Vagina (tissue), 2 donors: ENCODE results near the gene MBD4. TPM values are rescaled to one million over a fixed set of nuclear protein-coding genes. Genes with fewer than 3 reads are reported as not detected.

Experiments used
- DNase-seq, 2 donors: peaks; one replicate each; pipeline ENCODE4 v3.0.0-alpha.2; 2017; ENCODE audit errors: extremely low spot score in 2 of 2
- H3K27ac ChIP-seq: fragments of 200-600 bp; sonication (generic); one replicate; pipeline ENCODE4 v1.5.1; 2019
- H3K27me3 ChIP-seq: fragments of 200-600 bp; sonication (generic); one replicate; pipeline ENCODE4 v1.5.1; 2019
- H3K36me3 ChIP-seq, 2 donors: fragments of 200-600 bp; sonication (generic); one replicate each; pipeline ENCODE4 v1.5.1; 2017 to 2019
- H3K4me1 ChIP-seq: fragments of 200-600 bp; sonication (generic); one replicate; pipeline ENCODE4 v1.5.1; 2019
- H3K4me3 ChIP-seq, 2 donors: fragments of 200-600 bp; sonication (generic); 1 replicate in 1 of 2; 2 replicates in 1 of 2; pipeline ENCODE4 v1.5.1; 2016 to 2019
- H3K9me3 ChIP-seq: fragments of 200-600 bp; sonication (generic); one replicate; pipeline ENCODE4 v1.5.1; 2019
- CTCF ChIP-seq, 3 experiments: fragments of 450-650 bp in 2 of 3; fragments of 200-600 bp in 1 of 3; sonication (generic) in 1 of 3; IDR thresholded peaks; one replicate each; pipeline ENCODE4 v1.5.1; 2017 to 2019; ENCODE audit warnings: antibody characterized with exemption in 3 of 3, mild to moderate bottlenecking in 2 of 3, moderate library complexity in 2 of 3
- POLR2A ChIP-seq, 2 donors: fragments of 450-650 bp; IDR thresholded peaks; one replicate each; pipeline ENCODE4 v1.6.1; 2017; ENCODE audit warnings: antibody characterized with exemption in 2 of 2, mild to moderate bottlenecking in 2 of 2, moderate library complexity in 2 of 2
- POLR2AphosphoS5 ChIP-seq, 2 donors: sonication (generic); formaldehyde crosslinking; IDR thresholded peaks; one replicate each; pipeline ENCODE4 v1.9.0; 2017; ENCODE audit warnings: antibody characterized with exemption in 2 of 2, mild to moderate bottlenecking in 2 of 2, low read depth in 1 of 2; ENCODE audit not compliant: insufficient read depth in 1 of 2
- intact Hi-C: fragments of 100-400 bp; cut with DNase I; formaldehyde crosslinking; loops from one replicate; pipeline ENCODE4 v1.15.1; 2023
- total RNA-seq: library from RNA; depleted of rRNA; stranded (reverse); fragments of >200 nt; gene quantifications from one replicate; pipeline ENCODE4 v1.2.3, GENCODE V29; 2016

Gene MBD4
- total RNA-seq, 1 donor from 2014 or later, result 32.4 TPM

GRCh38 chr3:129422897-129423296 lies 16.9 kb downstream of the MBD4 start:
- Histone ChIP-seq H3K4me3 (no peak overlapping the region), H3K4me1 (peaks cover 4% of the 10 kb centered on the region), H3K9me3 (no peaks in the 10 kb centered on the region), H3K36me3 (no peaks in the 10 kb centered on the region), H3K27me3 (no peaks in the 10 kb centered on the region), H3K27ac (no peak overlapping the region)
- intact Hi-C loops, result no loop called here
- no peak for DNase-seq
- no peak for TF ChIP-seq CTCF (IDR thresholded peaks at IDR 0.05)

GRCh38 chr3:129421988-129422745 lies 17.6 kb downstream of the MBD4 start:
- TF ChIP-seq POLR2A (IDR thresholded peaks at IDR 0.05) (no peak), CTCF (IDR thresholded peaks at IDR 0.05) (no peak), POLR2AphosphoS5 (IDR thresholded peaks at IDR 0.05; ENCODE audit: insufficient read depth in 1 of 2, low read depth in 1 of 2) (no peak)
- intact Hi-C loops, result no loop called here

GRCh38 chr3:129421236-129421883 lies 18.4 kb downstream of the MBD4 start:
- intact Hi-C loops, result no loop called here
- no peak for DNase-seq
- no peak for TF ChIP-seq CTCF (IDR thresholded peaks at IDR 0.05)
- no peak for TF ChIP-seq POLR2A (IDR thresholded peaks at IDR 0.05)
- TF ChIP-seq POLR2AphosphoS5 (IDR thresholded peaks at IDR 0.05; ENCODE audit: insufficient read depth in 1 of 2, low read depth in 1 of 2), result no peak

More at GRCh38 chr3:129421988-129422745, 17.6 kb downstream of the MBD4 start:
- Histone ChIP-seq H3K4me1 (no peaks in the 10 kb centered on the region), H3K36me3 (no peaks in the 10 kb centered on the region), H3K9me3 (no peaks in the 10 kb centered on the region), H3K4me3 (no peak overlapping the region), H3K27me3 (no peaks in the 10 kb centered on the region), H3K27ac (no peak overlapping the region)
- no peak for DNase-seq

GRCh38 chr3:129419476-129419875 lies 20.3 kb downstream of the MBD4 start:
- Histone ChIP-seq H3K4me3 (no peak overlapping the region), H3K27me3 (no peaks in the 10 kb centered on the region), H3K4me1 (no peaks in the 10 kb centered on the region), H3K9me3 (no peaks in the 10 kb centered on the region), H3K27ac (no peak overlapping the region), H3K36me3 (no peaks in the 10 kb centered on the region)
- no peak for DNase-seq
- TF ChIP-seq POLR2AphosphoS5 (IDR thresholded peaks at IDR 0.05; ENCODE audit: insufficient read depth in 1 of 2, low read depth in 1 of 2) (no peak), CTCF (IDR thresholded peaks at IDR 0.05) (no peak), POLR2A (IDR thresholded peaks at IDR 0.05) (no peak)
- intact Hi-C loops, result no loop called here

More at GRCh38 chr3:129421236-129421883, 18.4 kb downstream of the MBD4 start:
- Histone ChIP-seq H3K27ac (no peak overlapping the region), H3K4me3 (no peak overlapping the region), H3K27me3 (no peaks in the 10 kb centered on the region), H3K9me3 (no peaks in the 10 kb centered on the region), H3K4me1 (no peaks in the 10 kb centered on the region), H3K36me3 (no peaks in the 10 kb centered on the region)
